Prostate gland (tissue), 2 donors: Measurements from ENCODE around the gene PACS1. TPM values are rescaled to one million over a fixed set of nuclear protein-coding genes. Genes with fewer than 3 reads are reported as not detected.

ENCODE experiments used
- DNase-seq: peaks from one replicate; pipeline ENCODE4 v3.0.0-alpha.2; 2019; ENCODE audit warnings: low spot score
- H3K27ac ChIP-seq, 2 donors: fragments of 200-600 bp; sonication (generic); 2 replicates each; pipeline ENCODE4 v1.5.1; 2017 to 2019
- H3K27me3 ChIP-seq: fragments of 200-600 bp; sonication (generic); replicated peaks from 2 replicates; pipeline ENCODE4 v1.5.1; 2019; ENCODE audit not compliant: insufficient read depth
- H3K36me3 ChIP-seq, 2 donors: fragments of 200-600 bp; sonication (generic); 1 replicate in 1 of 2; 2 replicates in 1 of 2; pipeline versions ENCODE4 v1.5.1 to v1.8.1; 2017 to 2019
- H3K4me1 ChIP-seq: fragments of 200-600 bp; sonication (generic); replicated peaks from 2 replicates; pipeline ENCODE4 v1.5.1; 2019
- H3K4me3 ChIP-seq, 2 donors: fragments of 200-600 bp; sonication (generic); 2 replicates each; pipeline ENCODE4 v1.5.1; 2017 to 2019
- H3K9me3 ChIP-seq: fragments of 200-600 bp; sonication (generic); 2 replicates; pipeline ENCODE4 v1.5.1; 2017
- CTCF ChIP-seq, 4 experiments: fragments of 200-600 bp in 2 of 4; fragments of 450-650 bp in 2 of 4; sonication (generic) in 2 of 4; IDR thresholded peaks; 1 replicate in 3 of 4; 2 replicates in 1 of 4; pipeline ENCODE4 v1.5.1; 2016 to 2019; ENCODE audit warnings: antibody characterized with exemption in 4 of 4, mild to moderate bottlenecking in 2 of 4, moderate library complexity in 2 of 4
- POLR2A ChIP-seq: fragments of 450-650 bp; IDR thresholded peaks from one replicate; pipeline ENCODE4 v1.6.1; 2016; ENCODE audit warnings: antibody characterized with exemption, mild to moderate bottlenecking
- POLR2AphosphoS5 ChIP-seq: sonication (generic); formaldehyde crosslinking; IDR thresholded peaks from one replicate; pipeline ENCODE4 v1.6.1; 2017; ENCODE audit warnings: antibody characterized with exemption
- WGBS: methylation state at CpG from one replicate; pipeline ENCODE4 v1.1.5; 2018; 5-methylcytosine and 5-hydroxymethylcytosine counted together
- intact Hi-C: fragments of 100-400 bp; cut with DNase I; formaldehyde crosslinking; loops from one replicate; pipeline ENCODE4 v1.14.2; 2022
- total RNA-seq, 2 donors: library from RNA; depleted of rRNA; stranded (reverse); fragments of >200 nt; gene quantifications; one replicate each; pipeline ENCODE4 v1.1.0, GENCODE V29; 2016

The PACS1 gene
- total RNA-seq, 2 donors from 2014 or later = 51.9 to 107 TPM

- intact Hi-C loops = no loop called here
- no peaks in the 10 kb centered on the region for H3K27me3 ChIP-seq
- H3K36me3 ChIP-seq = peaks cover 0 to 7% of the 10 kb centered on the region in 2 donors
- H3K9me3 ChIP-seq = no peaks in the 10 kb centered on the region
- TF ChIP-seq CTCF (IDR thresholded peaks at IDR 0.05) (no peak), POLR2A (no peak), POLR2AphosphoS5 (no peak)
- WGBS = 65% methylated on average over 13 of the region's 14 CpGs
- no peak for DNase-seq
- no peak overlapping the region for H3K27ac ChIP-seq
- no peaks in the 10 kb centered on the region for H3K4me1 ChIP-seq
- H3K4me3 ChIP-seq = no peak overlapping the region
Measured at GRCh38 chr11:66242095-66242765, 172.2 kb downstream of the PACS1 start.

GRCh38 chr11:66243782-66244535, 173.9 kb downstream of the PACS1 start:
- no peaks in the 10 kb centered on the region for H3K27me3 ChIP-seq
- intact Hi-C loops = no loop called here
- H3K36me3 ChIP-seq = peaks cover 0 to 4% of the 10 kb centered on the region in 2 donors
- no peak overlapping the region for H3K4me3 ChIP-seq
- WGBS = 67% methylated on average over 13 of the region's 13 CpGs
- DNase-seq = no peak
- TF ChIP-seq POLR2AphosphoS5 (no peak), CTCF (IDR thresholded peaks at IDR 0.05) (no peak), POLR2A (no peak)
- no peak overlapping the region for H3K27ac ChIP-seq
- no peaks in the 10 kb centered on the region for H3K4me1 ChIP-seq
- no peaks in the 10 kb centered on the region for H3K9me3 ChIP-seq

GRCh38 chr11:66247295-66247694, 177.2 kb downstream of the PACS1 start:
- intact Hi-C loops = no loop called here
- Histone ChIP-seq H3K4me1 (no peaks in the 10 kb centered on the region), H3K36me3 (no peaks in the 10 kb centered on the region), H3K27ac (no peak overlapping the region), H3K9me3 (no peaks in the 10 kb centered on the region), H3K27me3 (no peaks in the 10 kb centered on the region), H3K4me3 (no peak overlapping the region)
- DNase-seq = no peak
- TF ChIP-seq CTCF (IDR thresholded peaks at IDR 0.05) = no peak
- TF ChIP-seq POLR2AphosphoS5 = no peak
- no peak for TF ChIP-seq POLR2A
- 90% methylated on average over 4 of the region's 4 CpGs for WGBS

GRCh38 chr11:66247801-66248200, 177.7 kb downstream of the PACS1 start:
- DNase-seq = no peak
- Histone ChIP-seq H3K27ac (no peak overlapping the region), H3K4me3 (no peak overlapping the region), H3K27me3 (no peaks in the 10 kb centered on the region), H3K4me1 (no peaks in the 10 kb centered on the region), H3K36me3 (no peaks in the 10 kb centered on the region), H3K9me3 (no peaks in the 10 kb centered on the region)
- WGBS = 87% methylated on average over 3 of the region's 3 CpGs
- intact Hi-C loops = no loop called here
- no peak for TF ChIP-seq POLR2AphosphoS5
- TF ChIP-seq CTCF (IDR thresholded peaks at IDR 0.05) = no peak
- TF ChIP-seq POLR2A = no peak
